Omental fat pad (tissue), 4 donors: ENCODE measurements around the gene FAM149B1. TPM values are rescaled to one million over a fixed set of nuclear protein-coding genes. Genes with fewer than 3 reads are reported as not detected.

Experiments used
- ATAC-seq: fragments of 150-250 bp; one replicate; pipeline ENCODE4 v1.9.1; 2016; ENCODE audit warnings: mild to moderate bottlenecking, moderate library complexity; ENCODE audit not compliant: low FRiP score
- DNase-seq: peaks from one replicate; pipeline ENCODE4 v3.0.0-alpha.2; 2019; ENCODE audit warnings: low spot score
- small RNA-seq: library from RNA; depleted of rRNA; stranded (forward); fragments of <200 nt; gene quantifications from one replicate; pipeline ENCODE3, GENCODE V24; 2016
- total RNA-seq, 4 donors: library from RNA; depleted of rRNA; stranded (reverse); fragments of >200 nt; gene quantifications; one replicate each; pipeline ENCODE4 v1.1.0, GENCODE V29; 2016
- TF ChIP-seq, protein P1 (sequence below), 3 donors: fragments of 450-650 bp; IDR thresholded peaks; one replicate each; pipeline ENCODE4 v1.5.1; 2016 to 2017; ENCODE audit warnings: antibody characterized with exemption in 3 of 3, mild to moderate bottlenecking in 3 of 3, moderate library complexity in 2 of 3

FAM149B1 gene
- total RNA-seq, 4 donors from 2014 or later, result 14.2 to 20.0 (median 16.6) TPM

DNA sequence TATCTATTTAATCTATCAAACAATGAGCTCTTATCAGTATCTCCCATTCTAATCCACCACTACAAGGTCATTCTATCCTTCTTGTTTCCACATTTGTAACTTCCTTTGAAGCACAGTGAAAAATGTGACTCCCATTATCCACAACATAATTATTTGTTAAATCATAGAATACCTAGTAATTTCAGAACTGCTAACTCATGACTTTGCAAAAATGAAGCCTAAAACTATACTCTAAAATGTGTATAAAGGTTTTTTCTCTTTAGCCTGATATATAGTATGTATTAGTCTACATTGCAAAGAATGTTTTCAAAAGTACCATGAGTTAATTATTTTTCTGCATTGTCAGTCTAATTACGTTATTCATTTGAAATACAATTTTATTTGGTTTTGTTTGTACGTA, 96.5 kb downstream of the FAM149B1 start:
- DNase-seq, result no peak
- TF ChIP-seq, protein P1, sequence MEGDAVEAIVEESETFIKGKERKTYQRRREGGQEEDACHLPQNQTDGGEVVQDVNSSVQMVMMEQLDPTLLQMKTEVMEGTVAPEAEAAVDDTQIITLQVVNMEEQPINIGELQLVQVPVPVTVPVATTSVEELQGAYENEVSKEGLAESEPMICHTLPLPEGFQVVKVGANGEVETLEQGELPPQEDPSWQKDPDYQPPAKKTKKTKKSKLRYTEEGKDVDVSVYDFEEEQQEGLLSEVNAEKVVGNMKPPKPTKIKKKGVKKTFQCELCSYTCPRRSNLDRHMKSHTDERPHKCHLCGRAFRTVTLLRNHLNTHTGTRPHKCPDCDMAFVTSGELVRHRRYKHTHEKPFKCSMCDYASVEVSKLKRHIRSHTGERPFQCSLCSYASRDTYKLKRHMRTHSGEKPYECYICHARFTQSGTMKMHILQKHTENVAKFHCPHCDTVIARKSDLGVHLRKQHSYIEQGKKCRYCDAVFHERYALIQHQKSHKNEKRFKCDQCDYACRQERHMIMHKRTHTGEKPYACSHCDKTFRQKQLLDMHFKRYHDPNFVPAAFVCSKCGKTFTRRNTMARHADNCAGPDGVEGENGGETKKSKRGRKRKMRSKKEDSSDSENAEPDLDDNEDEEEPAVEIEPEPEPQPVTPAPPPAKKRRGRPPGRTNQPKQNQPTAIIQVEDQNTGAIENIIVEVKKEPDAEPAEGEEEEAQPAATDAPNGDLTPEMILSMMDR (IDR thresholded peaks at IDR 0.05), result no peak
- ATAC-seq, result no peak

DNA sequence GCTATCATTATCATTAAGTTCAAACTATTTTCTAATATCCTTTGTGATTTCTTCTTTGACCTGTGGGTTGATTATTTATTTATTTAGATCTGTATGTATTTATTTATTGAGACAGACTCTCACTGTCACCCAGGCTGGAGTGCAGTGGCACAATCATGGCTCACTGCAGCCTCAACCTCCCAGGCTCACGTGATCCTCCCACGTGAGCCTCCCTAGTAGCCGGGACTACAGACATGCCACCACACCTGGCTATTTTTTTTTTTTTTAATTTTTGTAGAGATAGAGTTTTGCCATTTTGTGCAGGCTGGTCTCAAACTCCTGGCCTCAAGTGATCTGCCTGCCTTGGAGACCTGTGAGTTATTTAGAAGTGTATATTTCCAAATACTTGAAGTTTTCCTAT, 113.2 kb downstream of the FAM149B1 start:
- TF ChIP-seq, protein P1 (IDR thresholded peaks at IDR 0.05), result no peak
- ATAC-seq, result no peak
- no peak for DNase-seq

DNA sequence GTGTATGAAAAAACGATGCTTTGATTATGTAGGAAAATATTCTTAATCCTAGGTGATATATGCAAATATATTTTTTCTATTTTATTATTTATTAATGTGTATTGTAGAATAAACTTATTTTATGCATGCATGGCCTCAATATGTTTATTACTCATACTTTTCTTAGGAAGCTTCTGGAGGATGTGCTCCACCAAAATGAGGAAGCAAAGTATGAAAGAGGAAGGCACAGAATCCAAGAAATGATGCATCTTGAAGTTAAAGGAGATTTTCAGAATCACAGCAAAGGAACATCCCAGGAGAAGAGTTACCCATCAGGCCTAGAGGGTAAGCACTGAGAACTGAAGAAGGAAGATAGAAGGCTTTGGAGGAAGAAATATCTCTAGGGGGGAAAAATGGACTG, 119.5 kb downstream of the FAM149B1 start:
- DNase-seq (no peak), ATAC-seq (no peak)
- TF ChIP-seq, protein P1 (IDR thresholded peaks at IDR 0.05), result no peak

DNA sequence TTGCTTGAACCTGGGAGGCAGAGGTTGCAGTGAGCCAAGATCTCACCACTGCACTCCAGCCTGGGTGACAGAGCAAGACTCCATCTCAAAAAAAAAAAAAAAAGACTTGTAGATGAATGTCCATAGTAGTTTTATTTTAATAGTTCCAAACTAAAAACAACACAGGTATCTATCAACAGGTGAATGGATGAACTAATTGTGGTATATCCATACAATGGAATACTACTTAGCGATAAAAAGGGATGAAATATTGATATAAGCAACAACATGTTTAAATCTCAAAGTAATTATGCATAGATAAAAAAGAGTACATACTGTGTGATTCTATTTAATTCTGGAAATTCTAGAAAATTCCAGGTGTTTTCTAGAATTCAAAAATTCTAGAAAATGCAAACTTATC, 122.0 kb downstream of the FAM149B1 start:
- DNase-seq (no peak), ATAC-seq (no peak)
- TF ChIP-seq, protein P1 (IDR thresholded peaks at IDR 0.05), result no peak

DNA sequence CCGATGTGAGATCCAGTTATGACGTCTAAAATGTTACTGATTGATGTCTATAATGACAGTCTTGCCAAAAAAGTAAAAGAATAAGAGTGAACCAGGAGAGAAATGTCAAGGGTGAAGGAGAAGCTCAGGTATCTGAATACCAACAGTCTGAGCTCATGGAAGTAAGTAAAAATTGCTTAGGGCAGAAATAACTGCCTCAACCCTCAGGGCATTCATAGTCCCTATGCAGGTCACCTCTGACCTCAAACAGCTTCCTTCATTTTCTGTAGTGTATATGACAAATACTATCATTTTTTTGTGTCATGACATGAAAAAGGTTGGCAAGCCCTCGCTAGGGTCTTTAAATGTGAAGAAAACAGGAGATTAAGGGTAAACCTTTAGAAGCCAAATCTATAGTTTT, 125.5 kb downstream of the FAM149B1 start:
- ATAC-seq (no peak), DNase-seq (no peak)
- TF ChIP-seq, protein P1 (IDR thresholded peaks at IDR 0.05), result no peak

Small RNAs within 50 kb of the gene (small RNA-seq; reads per million reads assigned to genes)
- not detected for gene RF00019
- gene RNU6-833P, result not detected
- gene SNORA11F, result 1.0 reads per million

Other genes with a start within 250 kb of the FAM149B1 start
- gene PLA2G12B, start 213.3 kb upstream of the FAM149B1 start, total RNA-seq, result not detected
- gene P4HA1, start 71.3 kb upstream of the FAM149B1 start, total RNA-seq, result 10 to 100 TPM; 22.0 to 41.4 (median 37.8) TPM
- gene NUDT13, start 57.7 kb upstream of the FAM149B1 start, total RNA-seq, result 1 to 10 TPM; 1.6 to 2.4 (median 2.2) TPM
- gene ECD, start 111 bp upstream of the FAM149B1 start, total RNA-seq, result 10 to 100 TPM; 24.9 to 43.4 (median 35.5) TPM
- gene DNAJC9, start 79.1 kb downstream of the FAM149B1 start, total RNA-seq, result 10 to 100 TPM in 2 of 4 donors, 1 to 10 TPM in 2; 5.9 to 14.8 (median 11.6) TPM
- 10 to 100 TPM; 35.8 to 47.9 (median 39.9) TPM for gene MRPS16, start 84.5 kb downstream of the FAM149B1 start, total RNA-seq
- 1 to 10 TPM; 2.0 to 3.2 (median 3.0) TPM for gene CFAP70, start 190.7 kb downstream of the FAM149B1 start, total RNA-seq
- gene ANXA7, start 245.9 kb downstream of the FAM149B1 start, total RNA-seq, result 100 to 1,000 TPM in 3 of 4 donors, 10 to 100 TPM in 1; 99.6 to 115 (median 112) TPM